ENCODE measurements around the gene LRRC71.

Gene LRRC71

DNA sequence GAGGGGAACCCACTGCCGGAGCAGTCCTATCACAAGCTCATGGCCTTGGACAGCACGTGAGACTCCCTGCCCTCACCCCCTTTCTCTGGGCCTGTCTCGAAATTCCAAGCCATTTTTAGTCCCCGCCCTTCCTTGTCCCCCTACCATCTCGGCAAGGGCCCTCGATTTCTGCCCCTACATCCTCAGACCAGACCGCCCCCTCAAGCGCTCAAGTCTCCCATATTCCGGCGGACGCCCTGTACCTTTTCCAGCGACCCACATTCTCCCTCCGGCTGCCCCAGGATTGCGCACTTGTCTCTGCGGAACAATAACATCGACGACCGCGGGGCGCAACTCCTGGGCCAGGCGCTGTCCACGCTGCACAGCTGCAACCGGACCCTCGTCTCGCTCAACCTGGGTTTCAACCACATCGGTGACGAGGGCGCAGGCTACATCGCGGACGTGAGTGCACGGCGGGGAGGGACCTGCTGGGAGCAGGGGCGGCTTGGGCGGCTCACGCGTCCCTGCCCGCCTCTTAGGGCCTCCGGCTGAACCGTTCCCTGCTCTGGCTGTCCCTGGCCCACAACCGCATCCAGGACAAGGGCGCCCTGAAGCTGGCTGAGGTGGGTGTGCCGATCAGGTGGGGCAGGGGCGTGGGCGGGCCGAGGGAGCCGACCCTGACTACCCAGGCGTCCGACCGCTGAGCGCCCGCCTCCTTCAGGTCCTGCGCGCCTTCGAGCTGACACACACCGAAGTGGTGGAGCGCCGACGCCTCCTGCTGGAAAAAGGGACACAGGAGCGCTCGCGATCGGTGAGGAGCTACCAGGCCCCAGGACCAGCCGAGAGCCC lies 7.0 kb downstream of the LRRC71 start:
- peak; percentile 62 for DNase-seq (ENCODE audit: low spot score)

DNA sequence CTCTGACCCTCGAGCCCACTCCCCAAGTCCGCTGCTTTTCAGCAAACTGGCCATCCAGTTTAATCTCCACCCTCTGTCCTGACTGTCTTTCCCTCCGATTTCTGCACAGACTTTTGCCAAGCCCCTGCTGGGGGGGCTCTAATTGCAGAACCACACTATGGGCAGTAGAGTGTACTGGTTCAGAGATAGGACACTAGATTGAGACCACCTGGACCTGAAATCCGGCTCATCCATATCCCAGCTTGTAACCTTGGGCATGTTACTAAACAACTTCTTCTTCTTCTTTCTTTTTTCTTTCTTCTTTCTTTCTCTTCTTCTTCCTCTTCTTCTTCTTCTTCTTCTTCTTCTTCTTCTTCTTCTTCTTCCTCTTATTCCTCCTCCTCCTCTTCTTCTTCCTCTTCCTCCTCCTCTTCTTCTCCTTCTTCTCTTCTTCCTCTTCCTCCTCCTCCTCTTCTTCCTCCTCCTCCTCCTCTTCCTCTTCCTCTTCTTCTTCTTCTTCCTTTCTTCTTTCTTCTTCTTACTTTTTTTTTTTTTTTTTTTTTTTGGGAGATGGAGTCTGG lies 7.7 kb downstream of the LRRC71 start:
- no peak for DNase-seq (ENCODE audit: low spot score)

DNA sequence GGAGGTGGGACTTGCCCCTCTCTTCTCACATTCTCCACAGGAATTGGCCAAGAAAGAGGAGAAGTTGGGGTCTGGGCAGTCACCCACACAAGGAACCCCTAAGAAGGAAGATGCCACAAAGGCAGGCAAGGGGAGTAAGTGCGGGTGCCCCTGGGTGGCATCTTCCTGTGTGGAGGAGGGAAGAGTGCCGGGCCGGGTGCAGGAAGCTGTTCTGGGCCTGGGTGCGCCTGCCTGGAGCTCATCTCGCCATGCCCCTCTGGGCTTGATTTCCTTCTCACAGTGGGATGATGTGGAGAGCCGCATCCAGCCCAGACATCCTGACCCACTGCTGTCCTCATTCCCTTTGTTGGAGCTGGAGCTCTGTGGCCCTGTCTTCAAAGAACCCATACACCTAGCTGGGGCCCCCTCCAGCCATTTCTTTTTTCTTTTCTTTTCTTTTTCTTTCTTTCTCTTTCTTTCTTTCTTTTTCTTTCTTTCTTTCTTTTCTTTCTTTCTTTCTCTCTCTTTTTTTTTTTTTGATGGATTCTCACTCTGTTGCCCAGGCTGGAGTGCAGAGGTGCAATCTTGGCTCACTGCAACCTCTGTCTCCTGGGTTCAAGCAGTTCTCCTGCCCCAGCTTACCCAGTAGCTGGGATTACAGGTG lies 9.3 kb downstream of the LRRC71 start:
- no peak for DNase-seq (ENCODE audit: low spot score)

DNA sequence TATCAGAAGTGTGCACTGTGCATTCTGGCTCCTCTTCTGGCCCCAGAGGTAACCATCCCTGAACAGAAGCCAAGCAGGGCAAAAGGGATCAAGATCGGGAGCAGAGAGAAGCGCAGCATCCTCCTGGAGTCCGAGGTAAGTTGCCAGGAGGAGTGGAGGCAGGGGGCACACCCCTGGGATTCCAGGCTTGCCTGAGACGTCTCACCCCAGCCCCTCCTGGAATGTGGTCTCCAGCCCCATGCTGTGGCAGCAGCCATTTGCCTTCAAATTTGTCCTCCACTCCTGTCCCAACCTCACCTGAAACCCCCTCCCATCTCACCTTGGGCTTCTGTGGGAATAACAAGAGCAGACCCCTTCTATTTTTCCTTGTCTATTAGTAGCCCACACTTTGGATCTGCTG lies 10.1 kb downstream of the LRRC71 start:
- DNase-seq (ENCODE audit: low spot score), result no peak

DNA sequence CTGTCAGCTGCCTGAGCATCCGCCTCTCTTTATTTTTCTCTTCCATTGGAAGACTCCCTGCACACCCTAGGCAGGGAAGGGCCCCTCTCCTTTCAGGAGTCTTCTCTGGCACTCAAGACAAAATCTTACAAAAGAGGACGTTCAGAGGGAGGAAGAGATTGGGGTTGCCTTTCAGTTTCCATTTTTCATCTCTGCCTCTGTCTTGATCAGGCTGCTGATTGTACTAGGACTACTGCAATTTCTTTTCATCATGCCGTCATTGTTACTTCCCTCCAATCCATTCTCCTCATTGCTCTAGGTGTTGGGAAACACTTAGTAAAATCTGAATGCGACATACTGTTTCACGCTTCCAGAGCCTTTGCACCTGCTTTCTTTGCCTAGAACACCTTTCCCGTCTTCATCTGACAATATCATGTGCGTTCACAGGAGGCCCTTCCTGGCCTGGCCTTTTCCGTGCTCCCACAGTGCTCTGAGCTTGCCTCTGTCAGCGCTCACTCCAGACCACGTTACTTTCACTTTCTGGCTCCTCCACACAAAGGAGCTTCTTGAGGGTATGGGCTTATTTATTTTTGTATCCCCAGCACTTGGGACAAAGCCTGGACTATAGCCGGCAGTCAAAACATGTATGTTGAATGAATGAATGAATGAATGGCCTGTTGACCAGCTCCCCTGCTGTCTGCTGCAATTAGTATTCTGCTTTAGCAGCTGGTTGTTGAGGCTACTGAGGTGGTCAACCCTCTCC lies 10.9 kb downstream of the LRRC71 start:
- no peak for DNase-seq (ENCODE audit: low spot score)

DNA sequence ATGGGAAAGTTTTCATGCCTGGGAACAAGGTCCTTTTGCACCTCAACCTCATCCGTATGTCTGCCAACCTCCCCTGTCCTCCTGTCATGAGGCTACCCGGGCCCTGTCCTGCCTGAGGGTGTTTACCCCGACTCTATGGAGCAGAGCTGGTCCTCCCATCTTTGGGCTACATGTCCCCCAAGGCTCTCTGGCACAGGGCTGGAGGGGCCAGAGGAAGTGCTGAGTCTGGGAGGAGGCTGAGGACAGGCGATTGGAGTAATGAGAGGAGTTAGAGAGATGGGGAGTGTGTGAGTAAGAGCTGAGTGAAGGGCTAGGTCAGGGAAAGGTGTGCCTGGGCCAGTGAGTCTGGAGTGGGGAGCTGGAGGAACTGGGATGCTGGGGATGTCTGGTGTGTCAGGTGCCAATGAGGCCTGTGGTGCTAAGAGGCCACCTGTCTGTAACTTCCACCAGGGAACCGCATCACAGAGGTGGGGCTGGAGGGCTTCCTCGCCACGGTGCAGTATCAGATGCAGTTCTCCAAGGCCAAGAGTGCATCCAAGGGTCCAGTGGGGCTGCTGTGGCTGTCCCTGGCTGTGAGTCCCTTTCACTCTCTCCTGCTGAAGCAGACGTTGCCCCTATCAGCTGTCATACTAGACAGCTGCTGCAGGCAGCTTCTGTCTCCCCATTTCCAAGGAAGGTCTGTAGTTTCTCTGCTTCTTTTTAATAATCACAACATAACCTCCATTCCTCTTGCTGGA lies 11.7 kb downstream of the LRRC71 start:
- DNase-seq (ENCODE audit: low spot score), result no peak

DNA sequence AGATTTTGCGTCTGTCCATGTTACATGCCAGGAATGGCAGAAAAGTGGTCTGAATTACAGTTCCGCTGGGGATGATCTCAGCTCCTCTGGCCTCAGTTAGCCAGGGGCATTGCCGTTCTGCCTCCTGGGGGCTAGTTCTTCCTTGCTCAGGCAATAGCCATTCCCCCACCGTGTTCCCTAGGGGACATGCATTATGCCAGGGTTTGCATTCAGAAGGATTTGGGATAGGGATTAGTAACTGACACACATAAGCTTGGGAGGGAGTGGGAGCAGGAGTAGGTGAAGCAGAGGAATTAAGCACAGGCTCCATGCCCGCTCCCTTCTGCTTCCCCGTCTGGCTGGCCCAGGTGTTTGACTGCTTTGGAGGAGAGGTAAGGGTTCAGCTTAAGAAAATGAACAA lies 12.7 kb downstream of the LRRC71 start:
- no peak for DNase-seq (ENCODE audit: low spot score)

DNA sequence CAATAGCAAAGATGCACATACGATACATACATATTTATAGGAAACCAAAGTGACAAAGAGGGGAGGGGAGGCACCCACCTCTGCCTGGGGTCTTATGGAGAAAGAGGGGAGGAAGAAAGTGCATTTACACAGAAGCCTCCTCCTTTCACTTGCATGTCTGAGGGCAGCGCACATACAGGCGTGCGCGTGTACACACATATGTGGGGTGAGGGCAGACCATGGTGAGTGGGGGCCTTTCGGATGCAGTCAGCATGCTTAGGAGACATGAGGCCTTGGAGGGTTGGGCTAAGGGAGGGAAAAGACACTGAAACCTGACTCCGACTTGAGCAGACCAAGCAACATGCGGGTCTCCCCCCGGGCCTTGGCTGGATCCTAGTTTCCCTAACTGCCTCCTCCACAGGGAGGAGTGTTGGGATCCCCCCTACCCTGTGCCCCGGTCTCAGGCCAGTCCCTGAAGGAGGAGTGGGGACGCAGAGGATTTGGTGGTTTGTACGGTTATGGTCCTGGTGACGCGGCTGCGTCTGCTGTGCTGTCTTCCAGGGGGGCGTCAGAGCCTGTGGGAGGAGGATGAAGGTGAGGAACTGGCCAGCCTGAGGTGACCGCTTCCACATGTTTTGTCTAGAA lies 15.2 kb downstream of the LRRC71 start:
- no peak for DNase-seq (ENCODE audit: low spot score)

DNA sequence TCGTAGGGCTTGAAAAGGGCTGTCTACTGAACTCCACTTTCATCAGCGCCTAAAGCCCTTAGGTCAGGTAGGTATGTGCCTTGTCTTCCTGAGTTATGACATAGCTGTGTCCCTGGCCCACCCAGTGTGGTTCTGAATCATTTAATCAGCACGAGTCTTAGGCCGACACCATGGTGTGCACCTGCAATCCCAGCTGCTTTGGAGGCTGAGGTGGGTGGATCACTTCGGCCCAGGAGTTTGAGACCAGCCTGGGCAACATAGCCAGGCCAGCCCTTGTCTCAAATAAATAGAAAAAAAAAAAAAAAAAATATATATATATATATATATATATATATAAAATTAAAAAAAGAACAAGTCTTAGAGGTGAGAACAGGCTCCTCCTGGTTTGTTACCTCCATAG lies 15.8 kb downstream of the LRRC71 start:
- DNase-seq (ENCODE audit: low spot score), result no peak

DNA sequence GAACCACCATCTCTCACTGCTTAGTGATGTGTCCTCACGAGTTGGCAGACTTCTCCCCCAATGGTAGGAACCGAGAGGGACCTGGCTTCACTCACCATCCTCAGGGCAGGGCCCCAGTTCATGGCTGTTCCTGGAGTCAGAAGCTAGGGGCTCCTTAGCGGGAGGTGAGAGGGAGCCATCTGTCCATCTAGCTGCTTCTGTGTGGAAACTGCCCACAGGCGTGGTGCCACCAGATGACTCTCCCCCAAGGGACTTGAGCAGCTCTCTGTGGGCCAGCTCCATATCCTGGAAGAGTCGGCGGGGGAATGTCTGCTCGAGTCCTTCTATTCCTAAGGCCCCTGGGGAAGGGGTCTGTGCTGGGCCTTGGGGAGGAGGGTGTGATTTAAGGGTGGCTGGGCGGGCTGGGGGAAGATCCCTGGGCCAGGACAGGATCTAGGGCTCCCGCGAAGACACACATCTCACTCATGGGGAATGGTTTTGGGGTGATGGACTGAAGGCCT lies 16.3 kb downstream of the LRRC71 start:
- DNase-seq (ENCODE audit: low spot score), result no peak

DNA sequence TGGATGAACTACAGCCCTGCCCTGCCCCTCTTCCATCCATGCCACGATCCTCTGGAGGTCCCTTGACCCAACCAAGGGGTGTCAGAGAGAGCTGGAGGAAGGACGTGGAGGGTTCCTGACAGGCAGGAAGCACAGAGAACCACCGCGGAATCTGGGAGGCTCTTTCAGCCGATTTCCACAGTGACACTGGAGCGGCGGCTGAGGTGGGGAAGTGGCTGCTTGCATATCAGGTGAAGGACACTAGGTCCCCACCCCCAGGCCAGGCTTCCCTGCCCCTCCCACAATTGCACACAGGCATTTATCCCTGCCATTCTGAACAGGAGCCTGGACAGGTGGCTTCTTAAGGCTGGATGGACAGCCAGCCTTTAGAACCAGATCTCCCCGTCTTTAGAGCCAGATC lies 17.5 kb downstream of the LRRC71 start:
- DNase-seq (ENCODE audit: low spot score), result no peak

DNA sequence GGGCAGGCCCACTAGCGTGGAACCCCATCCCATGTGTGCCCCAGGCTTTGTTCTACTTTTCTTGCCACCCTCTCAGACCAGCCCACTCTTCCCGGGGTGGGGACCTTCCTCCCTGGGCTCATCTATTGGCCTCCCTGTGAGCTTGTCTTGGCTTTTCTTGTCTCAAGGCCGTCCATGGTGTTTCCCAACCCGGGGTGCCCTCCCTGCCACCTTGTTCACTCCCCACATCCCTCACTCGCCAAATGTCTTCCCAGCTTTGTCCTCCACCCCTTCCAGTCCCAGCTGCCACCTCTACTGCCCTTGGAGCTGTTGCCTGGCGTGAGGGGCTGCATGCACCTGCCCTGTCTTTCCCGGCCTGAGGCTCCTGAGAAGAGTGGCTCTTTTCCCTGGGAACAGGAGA lies 18.4 kb downstream of the LRRC71 start:
- no peak for DNase-seq (ENCODE audit: low spot score)

DNA sequence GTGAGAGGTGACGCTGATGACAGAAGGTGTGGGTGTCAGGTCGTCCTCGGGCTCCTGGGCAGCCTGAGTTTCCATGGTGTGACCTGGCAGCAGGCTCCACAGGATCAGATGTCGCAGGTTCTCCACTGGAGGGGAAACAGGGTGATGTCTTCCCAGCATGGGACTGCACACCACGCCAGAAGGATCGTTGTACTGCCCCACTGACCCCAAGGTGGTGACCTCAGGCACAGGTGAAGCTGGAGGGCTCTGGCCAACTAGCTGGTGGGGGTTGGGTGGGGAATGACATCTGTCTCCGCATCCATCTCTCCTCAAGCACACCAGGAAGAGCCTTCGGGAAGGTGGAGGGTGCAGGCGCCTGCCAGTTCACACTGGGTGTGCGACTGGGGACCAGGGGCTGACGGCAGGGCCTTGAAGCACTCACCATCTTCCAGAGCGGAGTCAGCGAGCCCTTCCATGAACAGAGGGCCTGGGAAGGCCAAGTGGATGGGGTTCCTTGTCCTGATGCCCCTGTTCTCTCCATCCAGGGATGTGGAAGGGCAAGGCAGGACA lies 19.4 kb downstream of the LRRC71 start:
- DNase-seq (ENCODE audit: low spot score), result no peak

DNA sequence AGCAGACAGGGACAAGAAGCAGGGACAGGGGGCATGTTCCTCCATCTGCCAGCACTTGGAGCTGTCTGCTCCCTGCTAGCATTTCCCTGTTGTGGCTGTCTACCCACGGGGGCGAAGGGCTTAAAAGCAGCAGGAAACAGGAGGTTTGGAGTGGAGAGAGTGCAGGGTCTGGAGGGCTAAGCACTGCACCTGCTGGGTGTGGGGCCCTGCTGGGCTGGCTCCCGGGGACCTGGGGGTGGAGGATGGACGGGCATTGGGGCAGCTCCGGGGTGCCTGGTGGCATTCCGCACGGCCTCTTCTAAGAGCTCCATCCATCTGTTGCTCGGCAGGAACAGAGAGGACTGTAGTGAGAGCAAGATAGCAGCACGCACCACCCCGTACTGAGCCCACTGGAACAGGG lies 21.2 kb downstream of the LRRC71 start:
- DNase-seq (ENCODE audit: low spot score), result no peak

DNA sequence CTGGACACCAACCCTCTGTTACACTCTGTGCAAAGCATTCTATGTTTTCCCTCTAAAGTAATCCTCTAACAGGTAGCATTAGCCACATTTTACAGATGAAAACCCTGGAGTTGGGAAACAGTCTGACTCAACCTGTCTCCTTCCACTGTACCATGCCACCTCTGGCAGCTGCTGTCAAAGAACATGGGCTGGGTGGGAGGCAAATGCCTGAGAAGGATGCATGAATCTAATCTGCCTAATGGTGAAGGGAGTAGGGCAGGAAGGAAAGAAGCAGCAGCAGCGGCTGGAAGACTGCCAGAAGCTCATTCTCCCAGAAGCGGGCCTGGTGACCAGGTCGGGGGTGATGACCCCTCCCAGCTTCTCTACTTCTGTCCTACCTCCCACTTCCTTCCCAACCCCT lies 21.7 kb downstream of the LRRC71 start:
- DNase-seq (ENCODE audit: low spot score), result no peak

DNA sequence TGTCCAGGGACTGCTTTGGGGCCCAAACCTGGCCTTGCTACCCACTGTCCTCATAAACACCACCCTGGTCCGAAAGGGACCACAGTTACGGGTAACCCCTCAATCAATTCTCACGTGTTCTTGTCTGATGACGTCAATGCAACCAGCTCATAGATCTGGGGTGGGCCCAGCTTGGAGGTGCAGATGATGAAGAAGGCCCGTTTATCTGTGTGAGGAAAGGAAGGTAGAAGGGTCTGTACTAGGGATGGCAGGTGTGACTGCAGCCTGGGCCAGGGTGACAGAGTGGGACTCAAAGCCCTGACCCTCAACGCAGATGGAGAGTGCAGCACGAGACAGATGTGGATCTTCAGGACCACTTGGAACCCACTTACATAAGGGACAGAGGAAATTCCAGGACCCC lies 22.1 kb downstream of the LRRC71 start:
- no peak for DNase-seq (ENCODE audit: low spot score)

DNA sequence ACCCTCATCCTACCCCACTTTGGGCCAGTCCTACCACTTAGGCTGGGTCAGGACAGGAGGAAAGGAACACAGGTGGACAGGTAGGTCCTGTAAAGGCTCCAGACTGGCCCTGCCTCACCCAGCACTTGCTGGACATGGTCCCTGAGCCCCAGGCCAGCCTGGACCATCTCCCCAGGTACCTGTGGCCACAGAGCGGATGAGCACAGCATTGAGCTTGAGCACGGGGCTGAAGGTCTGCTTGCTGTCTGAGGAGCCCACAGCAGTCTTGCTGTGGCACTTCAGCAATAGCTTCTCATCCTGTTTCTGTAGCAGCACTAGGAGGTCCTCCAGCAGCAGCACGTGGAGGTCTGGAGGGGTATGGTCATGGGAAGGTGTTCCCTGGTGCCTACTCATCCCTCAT lies 23.3 kb downstream of the LRRC71 start:
- DNase-seq (ENCODE audit: low spot score), result no peak

DNA sequence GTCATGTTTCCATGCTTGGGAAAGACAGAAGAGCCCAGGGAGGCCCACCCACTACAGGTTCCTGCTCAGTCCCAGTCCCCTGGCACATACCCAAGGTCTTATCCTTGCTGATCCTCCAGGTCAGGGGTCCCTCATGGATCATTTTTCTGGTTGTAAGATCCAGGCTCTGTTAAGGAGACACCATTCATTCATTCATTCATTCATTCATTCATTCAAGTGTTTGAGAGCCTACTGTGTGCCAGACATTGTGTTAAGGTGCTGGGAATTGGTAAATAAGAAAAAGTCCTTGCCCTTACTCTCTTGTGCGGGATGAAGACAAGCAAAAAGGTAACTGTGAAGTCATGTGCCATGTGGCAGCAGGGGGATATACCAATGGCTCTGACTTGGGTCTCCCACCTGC lies 23.8 kb downstream of the LRRC71 start:
- DNase-seq (ENCODE audit: low spot score), result no peak

DNA sequence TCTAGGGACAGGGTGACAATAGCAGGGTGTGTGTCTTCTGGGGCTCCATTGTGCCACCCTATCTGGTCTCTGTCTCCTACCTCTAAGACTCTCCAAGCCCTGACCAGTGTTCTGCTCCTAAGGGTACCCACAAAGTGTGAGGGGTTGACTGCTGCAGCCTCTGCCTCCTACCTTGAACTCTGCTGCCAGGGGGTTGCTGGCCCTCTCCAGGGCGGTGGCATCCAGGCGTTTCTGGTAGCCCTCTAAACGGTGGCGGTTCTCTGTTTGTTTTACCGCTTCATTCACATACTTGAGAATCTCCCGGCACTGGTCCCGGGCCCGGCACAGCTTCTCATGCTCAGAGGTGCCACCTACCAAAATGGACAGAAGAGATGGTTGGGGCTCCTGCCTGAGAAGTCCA lies 24.4 kb downstream of the LRRC71 start:
- no peak for DNase-seq (ENCODE audit: low spot score)

DNA sequence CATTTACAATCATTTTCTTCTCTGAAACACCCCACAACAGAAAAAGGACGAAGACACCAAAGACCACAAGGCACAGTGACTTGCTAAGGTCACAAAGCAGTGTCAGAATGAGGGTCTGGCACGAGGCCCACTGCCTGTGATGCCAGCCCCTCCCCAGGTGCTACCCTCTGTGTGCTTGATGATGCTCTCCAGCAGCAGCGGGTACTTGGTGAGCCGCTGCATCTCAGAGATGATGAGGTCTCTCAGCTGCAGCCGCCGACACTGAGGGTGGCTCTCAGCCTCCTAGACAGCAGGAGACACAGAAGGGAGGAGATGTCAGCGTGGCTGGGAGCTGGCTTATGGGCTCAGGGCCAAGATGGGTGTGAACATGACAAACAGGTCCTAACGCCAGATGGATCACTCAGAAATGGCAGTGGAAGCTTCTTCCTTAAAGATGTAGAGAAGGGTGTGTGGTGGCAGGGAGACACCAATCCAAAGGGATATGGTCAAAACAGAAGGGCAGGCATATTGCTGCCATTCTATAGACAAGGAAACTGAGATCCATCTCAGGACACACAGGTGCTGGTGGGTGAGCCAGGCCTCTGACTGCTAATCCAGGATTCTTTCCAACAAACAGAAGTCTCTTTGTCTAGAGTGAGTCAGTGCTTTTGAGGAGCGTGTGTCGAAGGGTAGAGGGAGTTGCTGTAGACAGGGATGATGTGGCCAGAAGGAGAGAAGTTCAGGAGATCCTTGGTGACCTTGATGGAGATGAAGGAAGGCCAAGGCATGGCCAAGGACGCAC lies 25.6 kb downstream of the LRRC71 start:
- peak; percentile 9 for DNase-seq (ENCODE audit: low spot score)
